GM12878 (cell line): ENCODE results near the gene TACC2. TPM values are rescaled to one million over a fixed set of nuclear protein-coding genes. Genes with fewer than 3 reads are reported as not detected.

Source experiments
- ATAC-seq: fragments of 200-7000 bp; cut with Tn5 transposase; 3 replicates; pipeline ENCODE4 v1.9.1; 2020; ENCODE audit warnings: mild to moderate bottlenecking, moderate library complexity
- BruUV-seq: library from RNA; stranded (reverse); fragments of 400-500 nt; replicated peaks from 2 replicates; lab custom pipeline; 2021; lab: Mats Ljungman, UMichigan
- CTCF ChIA-PET: fragments of 300-600 bp; sonication (Branson Sonifier 250); formaldehyde crosslinking; extraction: SDS; loops from one replicate; lab custom pipeline; 2021; ENCODE audit warnings: inconsistent platforms; lab: Yijun Ruan, JAX
- POLR2A ChIA-PET: fragments of 350-600 bp; formaldehyde crosslinking; extraction: SDS; loops from one replicate; lab custom pipeline; 2021; ENCODE audit warnings: inconsistent platforms; lab: Charles Lee
- RAD21 ChIA-PET: fragments of 300-600 bp; sonication (Branson Sonifier 250); formaldehyde crosslinking; loops from one replicate; lab custom pipeline; 2023; ENCODE audit warnings: antibody characterized with exemption; ENCODE audit not compliant: unreplicated experiment; lab: Charles Lee
- SMC1A ChIA-PET: fragments of 300-600 bp; sonication (Branson Sonifier 250); formaldehyde crosslinking; loops from one replicate; lab custom pipeline; 2023; ENCODE audit not compliant: unreplicated experiment, uncharacterized antibody; lab: Charles Lee
- DNase-seq: peaks from one replicate; pipeline ENCODE4 v3.0.0-alpha.2; 2011; ENCODE audit warnings: low read depth, low spot score
- FAIRE-seq: peaks from 3 replicates; lab custom pipeline; 2011; peaks lifted over from hg19 to GRCh38; lab: Jason Lieb, UNC
- H2AFZ ChIP-seq: 2 replicates; pipeline ENCODE4 v1.6.0; 2011; ENCODE audit warnings: low read depth, low read length, control low read depth; ENCODE audit not compliant: control insufficient read depth
- H3K27ac ChIP-seq: 2 replicates; pipeline ENCODE4 v1.5.1; 2011; ENCODE audit warnings: control low read depth; ENCODE audit not compliant: control insufficient read depth, insufficient read depth
- H3K27me3 ChIP-seq, 2 experiments: replicated peaks in 1 of 2; 2 replicates each; pipeline versions ENCODE4 v1.6.0 to v1.6.1; 2011; ENCODE audit warnings: low read length in 1 of 2; ENCODE audit not compliant: control insufficient read depth in 2 of 2, insufficient read depth in 2 of 2
- H3K36me3 ChIP-seq, 2 experiments: 2 replicates each; pipeline ENCODE4 v1.5.1; 2011; ENCODE audit warnings: low read length in 1 of 2; ENCODE audit not compliant: control insufficient read depth in 2 of 2, insufficient read depth in 2 of 2
- H3K4me1 ChIP-seq: 2 replicates; pipeline ENCODE4 v1.6.1; 2011; ENCODE audit warnings: mild to moderate bottlenecking, low read length, moderate library complexity, mixed read lengths; ENCODE audit not compliant: control insufficient read depth, insufficient read depth
- H3K4me2 ChIP-seq: 2 replicates; pipeline ENCODE4 v1.6.0; 2011; ENCODE audit warnings: control low read depth; ENCODE audit not compliant: control insufficient read depth, insufficient read depth
- H3K4me3 ChIP-seq: fragments of 200-600 bp; sonication (generic); 2 replicates; pipeline ENCODE4 v1.5.1; 2016
- H3K79me2 ChIP-seq: 2 replicates; pipeline ENCODE4 v1.6.0; 2011; ENCODE audit warnings: low read length; ENCODE audit not compliant: control insufficient read depth, insufficient read depth
- H3K9ac ChIP-seq: 2 replicates; pipeline ENCODE4 v1.8.0; 2011; ENCODE audit warnings: low read length, control low read depth, mixed read lengths; ENCODE audit not compliant: control insufficient read depth, insufficient read depth
- H3K9me3 ChIP-seq: replicated peaks from 3 replicates; pipeline ENCODE4 v1.5.1; 2011; ENCODE audit warnings: mild to moderate bottlenecking, low read length; ENCODE audit not compliant: control insufficient read depth, insufficient read depth
- H4K20me1 ChIP-seq: 2 replicates; pipeline ENCODE4 v1.6.0; 2011; ENCODE audit not compliant: control insufficient read depth, insufficient read depth
- ATF2 ChIP-seq: IDR thresholded peaks from 2 replicates; pipeline ENCODE4 v1.6.1; 2012; ENCODE audit warnings: low read length, inconsistent platforms
- BCL11A ChIP-seq: IDR thresholded peaks from 2 replicates; pipeline ENCODE4 v1.6.1; 2011; ENCODE audit warnings: low read depth, low read length
- CEBPZ ChIP-seq: fragments of 150-350 bp; IDR thresholded peaks from 2 replicates; pipeline ENCODE4 v1.6.1; 2016; ENCODE audit warnings: low read depth, low read length
- CREB1 ChIP-seq: IDR thresholded peaks from 2 replicates; pipeline ENCODE4 v1.6.1; 2012; ENCODE audit warnings: low read depth, mild to moderate bottlenecking, inconsistent platforms
- E2F8 ChIP-seq: fragments of 450-650 bp; IDR thresholded peaks from 2 replicates; pipeline ENCODE4 v1.6.1; 2018; ENCODE audit warnings: mild to moderate bottlenecking, low read depth, moderate library complexity; ENCODE audit not compliant: partially characterized antibody
- FOS ChIP-seq: IDR thresholded peaks from 3 replicates; pipeline ENCODE4 v1.6.1; 2011; ENCODE audit warnings: borderline replicate concordance; ENCODE audit not compliant: insufficient read length; ENCODE audit errors: extremely low read depth
- GABPA ChIP-seq: IDR thresholded peaks from 2 replicates; pipeline ENCODE4 v1.6.1; 2014; ENCODE audit warnings: antibody characterized with exemption, low read depth, mild to moderate bottlenecking, inconsistent platforms
- NFXL1 ChIP-seq: fragments of 450-650 bp; IDR thresholded peaks from 2 replicates; pipeline ENCODE4 v1.6.1; 2017; ENCODE audit warnings: antibody characterized with exemption, mild to moderate bottlenecking, borderline replicate concordance
- PML ChIP-seq: IDR thresholded peaks from 2 replicates; pipeline ENCODE4 v1.6.1; 2012; ENCODE audit warnings: low read length, inconsistent platforms
- SREBF1 ChIP-seq: IDR thresholded peaks from 2 replicates; pipeline ENCODE4 v1.6.1; 2012; ENCODE audit warnings: mild to moderate bottlenecking, low read length
- SUPT20H ChIP-seq: IDR thresholded peaks from 2 replicates; pipeline ENCODE4 v1.6.1; 2011; ENCODE audit warnings: low read depth, mild to moderate bottlenecking, low read length, moderate library complexity, borderline replicate concordance; ENCODE audit not compliant: control insufficient read depth
- TAF1 ChIP-seq: IDR thresholded peaks from 2 replicates; pipeline ENCODE4 v1.6.1; 2011; ENCODE audit warnings: mild to moderate bottlenecking, low read depth, low read length, borderline replicate concordance
- TCF3 ChIP-seq: IDR thresholded peaks from 2 replicates; pipeline ENCODE4 v1.6.1; 2012; ENCODE audit warnings: low read depth, mild to moderate bottlenecking, low read length, borderline replicate concordance; ENCODE audit not compliant: insufficient read depth
- USF2 ChIP-seq: IDR thresholded peaks from 2 replicates; pipeline ENCODE4 v1.6.1; 2011; ENCODE audit warnings: low read depth, low read length, improper control_type of control experiment, borderline replicate concordance
- ZZZ3 ChIP-seq: IDR thresholded peaks from 2 replicates; pipeline ENCODE4 v1.6.1; 2011; ENCODE audit warnings: low read depth; ENCODE audit not compliant: control insufficient read depth, insufficient read length
- WGBS: methylation state at CpG from one replicate; pipeline ENCODE4 v1.1.6; 2016; ENCODE audit warnings: low lambda C conversion rate; ENCODE audit not compliant: insufficient replicate concordance, insufficient coverage; ENCODE audit errors: missing lambda C conversion rate; 5-methylcytosine and 5-hydroxymethylcytosine counted together
- in situ Hi-C: fragments of 300-500 bp; cut with MboI; formaldehyde crosslinking; loops from 9 replicates; pipeline ENCODE4 v1.14.3; 2018; ENCODE audit warnings: mixed read lengths
- intact Hi-C: fragments of 100-400 bp; cut with micrococcal nuclease; formaldehyde crosslinking; loops from one replicate; pipeline ENCODE4 v1.14.2; 2022; ENCODE audit not compliant: unreplicated experiment
- polyA plus RNA-seq, 11 experiments: library from polyadenylated mRNA; depleted of rRNA in 4 of 11; unstranded in 6 of 11; stranded (reverse) in 5 of 11; fragments of >200 nt; fragmentation: Nextera tagmentation in 4 of 11; fragmentation: Illumina TruSeq in 1 of 11; extraction: Ambion mirVana in 4 of 11; extraction: Trizol in 1 of 11; gene quantifications; 1 replicate in 1 of 11; 2 replicates in 10 of 11; pipeline versions ENCODE4 v1.2.1 to v1.2.3, GENCODE V29; 2011 to 2016; ENCODE audit warnings: inconsistent platforms in 2 of 11, missing spikeins in 2 of 11, low read depth in 1 of 11
- total RNA-seq, 4 experiments: library from RNA; depleted of rRNA in 3 of 4; stranded (reverse); fragments of >200 nt in 3 of 4; fragmentation: Illumina TruSeq in 1 of 4; extraction: Trizol in 1 of 4; gene quantifications; 2 replicates each; pipeline versions ENCODE4 v1.2.1 to v1.2.3, GENCODE V29; 2013 to 2021

TACC2 gene
- total and polyA plus RNA-seq, 10 of the 15 experiments (the other 5 are each of a cell fraction or from before 2014, with no cell fraction given), result 0.07 to 0.64 (median 0.13) TPM; not detected in 5

GRCh38 chr10:122143238-122143841 is 154.4 kb downstream of the TACC2 start (continued):
- TF ChIP-seq CEBPZ (no peak), SUPT20H (no peak), BCL11A (no peak), PML (no peak), GABPA (no peak)

- Histone ChIP-seq H3K36me3 (no peaks in the 10 kb centered on the region; a peak in 1 of 4 replicates), H3K27ac (no peak overlapping the region), H2AFZ (no peak overlapping the region)
- no peak for FAIRE-seq
- CTCF ChIA-PET, result interaction anchor here (0.9 kb wide), 1 partner anchor 291 kb away, joined by 3 read pairs; no protein-coding TSS in a partner anchor
- WGBS, result 15% methylated on average over 2 of the region's 2 CpGs
- DNase-seq, result no peak
- TF ChIP-seq NFXL1 (no peak), ZZZ3 (no peak), CREB1 (no peak), E2F8 (no peak), ATF2 (no peak), TAF1 (no peak), FOS (no peak), TCF3 (no peak), PML (no peak), SREBF1 (no peak), USF2 (no peak)
- TF ChIP-seq, all 136 proteins: peak for 0
- in situ Hi-C loops (no loop called here), intact Hi-C loops (loop anchor here (10.0 kb wide), 1 partner anchor 291 kb away; no protein-coding TSS in a partner anchor)
- no peak overlapping the region for H3K4me2 ChIP-seq
- no peaks in the 10 kb centered on the region for H3K9me3 ChIP-seq
- ChIA-PET RAD21 (no interaction called here), POLR2A (no interaction called here), SMC1A (no interaction called here)
- H3K9ac ChIP-seq, result no peak overlapping the region
- no peaks in the 10 kb centered on the region for H3K79me2 ChIP-seq
- ATAC-seq, result no peak
- H4K20me1 ChIP-seq, result no peaks in the 10 kb centered on the region
- H3K27me3 ChIP-seq, result 0 out of 4 replicates have a peak, but pooled peaks cover 0 to 2% of the 10 kb centered on the region in 2 experiments
- no TSS peak for BruUV-seq
- H3K4me3 ChIP-seq, result no peak overlapping the region
- H3K4me1 ChIP-seq, result no peaks in the 10 kb centered on the region
Measured at GRCh38 chr10:122144199-122144598, 155.2 kb downstream of the TACC2 start.
